HG02973 (cell line): ENCODE data around the gene KIAA0408.
"Not testable (repeated sequence)": the region's sequence is repeated elsewhere in the genome, so short reads cannot be mapped to it uniquely, and the experiment has no call there.

Experiments
- ATAC-seq: cut with Tn5 transposase; IDR thresholded peaks from one replicate; pipeline ENCODE4 v1.9.1; 2021; ENCODE audit warnings: moderate library complexity; ENCODE audit not compliant: unreplicated experiment

The KIAA0408 gene

GRCh38 chr6:127464161-127464880 is 5.1 kb upstream of the KIAA0408 start:
- ATAC-seq: no peak

GRCh38 chr6:127463056-127463455 is 3.9 kb upstream of the KIAA0408 start:
- no peak for ATAC-seq

GRCh38 chr6:127462376-127462775 is 3.2 kb upstream of the KIAA0408 start:
- ATAC-seq: no peak

GRCh38 chr6:127460465-127460864 is 1.3 kb upstream of the KIAA0408 start:
- no peak for ATAC-seq

GRCh38 chr6:127458817-127459216 is 372 bp downstream of the KIAA0408 start:
- no peak for ATAC-seq

- ATAC-seq: no peak
These were observed 967 bp downstream of the KIAA0408 start for GRCh38 chr6:127458222-127458621.

- ATAC-seq: no peak
These were observed 1.6 kb downstream of the KIAA0408 start for GRCh38 chr6:127457456-127458064.

- ATAC-seq: no peak
These were observed 2.7 kb downstream of the KIAA0408 start for GRCh38 chr6:127456465-127456864.

GRCh38 chr6:127453845-127454619 is 5.2 kb downstream of the KIAA0408 start:
- ATAC-seq: no peak

- no peak for ATAC-seq
These were observed 6.4 kb downstream of the KIAA0408 start for GRCh38 chr6:127452803-127453202.

- ATAC-seq: no peak
These were observed 7.8 kb downstream of the KIAA0408 start for GRCh38 chr6:127451388-127451787.

- ATAC-seq: no peak
These were observed 11.4 kb downstream of the KIAA0408 start for GRCh38 chr6:127447780-127448179.

- ATAC-seq: no peak
These were observed 12.8 kb downstream of the KIAA0408 start for GRCh38 chr6:127446356-127446755.

GRCh38 chr6:127441881-127442280 is 17.3 kb downstream of the KIAA0408 start:
- ATAC-seq: no peak

- ATAC-seq: no peak
These were observed 19.5 kb downstream of the KIAA0408 start for GRCh38 chr6:127439718-127440117.

- no peak for ATAC-seq
These were observed 22.5 kb downstream of the KIAA0408 start for GRCh38 chr6:127436578-127437110.

- ATAC-seq: no peak
These were observed 23.5 kb downstream of the KIAA0408 start for GRCh38 chr6:127435626-127436220.

GRCh38 chr6:127434651-127435050 is 24.5 kb downstream of the KIAA0408 start:
- ATAC-seq: no peak

GRCh38 chr6:127428562-127428961 is 30.6 kb downstream of the KIAA0408 start:
- not testable (repeated sequence) for ATAC-seq

GRCh38 chr6:127423921-127424320 is 35.3 kb downstream of the KIAA0408 start:
- ATAC-seq: no peak

GRCh38 chr6:127421164-127421563 is 38.0 kb downstream of the KIAA0408 start:
- not testable (repeated sequence) for ATAC-seq
